ENCODE data around the gene EPOP. TPM values are rescaled to one million over a fixed set of nuclear protein-coding genes. Genes with fewer than 3 reads are reported as not detected.

The EPOP gene
- 4.0 and 5.9 TPM in 2 replicates for total RNA-seq (2021)
- percentile 39 among the genes with signal in this experiment for Bru-seq, nascent RNA
- percentile 69 among the genes with signal in this experiment for BruChase-seq, experiment 1, labeled RNA remaining after a 2-hour chase
- percentile 52 among the genes with signal in this experiment for BruChase-seq, experiment 2, labeled RNA remaining after a 6-hour chase
- long read RNA-seq, partial matches to known transcripts = 0 of 4 reads
- long read RNA-seq, other reads (novel, unspliced or antisense) = 0 of 4 reads

DNA sequence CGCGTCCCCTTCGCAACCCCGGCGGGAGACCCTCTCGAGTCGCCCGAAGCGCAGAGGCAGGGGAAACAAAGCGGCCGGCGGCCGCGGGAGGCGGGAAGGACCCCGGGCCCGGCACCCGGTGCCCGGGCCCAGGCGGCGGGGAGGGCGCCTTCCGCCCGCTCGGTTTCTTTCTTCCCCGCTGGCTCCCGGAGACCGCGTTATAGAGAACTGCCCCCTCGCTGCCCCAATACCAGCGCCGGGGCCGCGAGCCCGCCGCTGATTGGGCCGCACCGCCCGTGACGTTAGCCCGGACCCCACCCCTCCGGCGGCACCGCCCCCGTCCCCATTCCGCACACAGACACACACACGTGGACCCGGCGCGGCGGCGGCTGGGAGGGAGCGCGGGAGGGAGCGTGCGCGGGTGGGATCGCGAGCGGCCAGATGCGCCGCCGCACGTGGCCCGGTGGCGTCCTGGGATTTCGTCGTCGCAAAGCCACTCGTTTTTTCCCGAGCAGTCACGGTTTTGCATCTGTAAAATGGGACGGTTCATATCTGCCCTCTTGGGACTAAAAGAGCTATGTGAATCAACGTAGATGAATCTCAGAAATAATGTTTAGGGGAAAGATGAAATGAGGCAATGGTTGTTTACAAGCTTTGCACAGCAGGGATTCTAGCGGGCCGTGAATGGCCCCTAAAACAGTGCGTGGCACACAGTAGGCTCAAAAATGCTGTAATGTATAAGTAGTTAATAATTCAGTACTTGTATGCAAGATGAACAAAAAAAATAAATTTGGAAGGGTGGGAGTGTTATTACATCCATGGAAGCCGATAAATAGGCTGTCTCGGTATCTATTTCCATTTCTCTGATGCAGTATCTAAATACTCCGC, at the start of gene EPOP:
Gene EPOP, minus strand, starts transcription at position 209 of the 867 bp plus-strand sequence. CDS start 462 bp downstream, outside the sequence.
- Histone ChIP-seq H3K27me3 (replicated peaks; ENCODE audit: insufficient read depth, low read depth, low read length, poor library complexity) (peaks cover 5% of the 10 kb centered on the region), H3K9me3 (ENCODE audit: low read depth, low read length, poor library complexity, severe bottlenecking) (no peaks in the 10 kb centered on the region), H3K36me3 (ENCODE audit: insufficient read depth, low read length, poor library complexity, severe bottlenecking) (no peaks in the 10 kb centered on the region), H3K4me1 (ENCODE audit: insufficient read depth, low read length, poor library complexity, severe bottlenecking) (no peaks in the 10 kb centered on the region), H3K4me3 (ENCODE audit: low read depth, low read length, poor library complexity, severe bottlenecking) (peak within 1 kb of the TSS; percentile 58), H3K27ac (ENCODE audit: low read depth, low read length, poor library complexity, severe bottlenecking) (peak within 1 kb of the TSS; percentile 75)
- no TSS peak for BruUV-seq (replicated peaks)
- TF ChIP-seq, protein P1, sequence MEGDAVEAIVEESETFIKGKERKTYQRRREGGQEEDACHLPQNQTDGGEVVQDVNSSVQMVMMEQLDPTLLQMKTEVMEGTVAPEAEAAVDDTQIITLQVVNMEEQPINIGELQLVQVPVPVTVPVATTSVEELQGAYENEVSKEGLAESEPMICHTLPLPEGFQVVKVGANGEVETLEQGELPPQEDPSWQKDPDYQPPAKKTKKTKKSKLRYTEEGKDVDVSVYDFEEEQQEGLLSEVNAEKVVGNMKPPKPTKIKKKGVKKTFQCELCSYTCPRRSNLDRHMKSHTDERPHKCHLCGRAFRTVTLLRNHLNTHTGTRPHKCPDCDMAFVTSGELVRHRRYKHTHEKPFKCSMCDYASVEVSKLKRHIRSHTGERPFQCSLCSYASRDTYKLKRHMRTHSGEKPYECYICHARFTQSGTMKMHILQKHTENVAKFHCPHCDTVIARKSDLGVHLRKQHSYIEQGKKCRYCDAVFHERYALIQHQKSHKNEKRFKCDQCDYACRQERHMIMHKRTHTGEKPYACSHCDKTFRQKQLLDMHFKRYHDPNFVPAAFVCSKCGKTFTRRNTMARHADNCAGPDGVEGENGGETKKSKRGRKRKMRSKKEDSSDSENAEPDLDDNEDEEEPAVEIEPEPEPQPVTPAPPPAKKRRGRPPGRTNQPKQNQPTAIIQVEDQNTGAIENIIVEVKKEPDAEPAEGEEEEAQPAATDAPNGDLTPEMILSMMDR (conservative IDR thresholded peaks at IDR 0.05; ENCODE audit: low read depth, low read length) = no peak
- intact Hi-C loops (cut with micrococcal nuclease; ENCODE audit: unreplicated experiment) = no loop called here
- ChIA-PET POLR2A (ENCODE audit: low non-redundant PET) (no interaction called here), CTCF (no interaction called here)
- DNase-seq (ENCODE audit: low spot score) = peak; percentile 81

DNA sequence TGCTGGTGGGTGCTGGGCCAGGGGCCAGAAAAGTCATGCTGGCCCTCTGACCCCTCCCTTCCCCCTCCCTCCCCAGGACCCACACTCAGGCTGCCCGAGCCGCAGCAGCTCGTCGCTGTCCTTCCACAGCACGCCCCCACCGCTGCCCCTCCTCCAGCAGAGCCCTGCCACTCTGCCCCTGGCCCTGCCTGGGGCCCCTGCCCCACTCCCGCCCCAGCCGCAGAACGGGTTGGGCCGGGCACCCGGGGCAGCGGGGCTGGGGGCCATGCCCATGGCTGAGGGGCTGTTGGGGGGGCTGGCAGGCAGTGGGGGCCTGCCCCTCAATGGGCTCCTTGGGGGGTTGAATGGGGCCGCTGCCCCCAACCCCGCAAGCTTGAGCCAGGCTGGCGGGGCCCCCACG, 47.0 kb upstream of the EPOP start:
- Histone ChIP-seq H3K27me3 (replicated peaks; ENCODE audit: insufficient read depth, low read depth, low read length, poor library complexity) (no peaks in the 10 kb centered on the region), H3K27ac (ENCODE audit: low read depth, low read length, poor library complexity, severe bottlenecking) (no peak overlapping the region), H3K9me3 (ENCODE audit: low read depth, low read length, poor library complexity, severe bottlenecking) (no peaks in the 10 kb centered on the region), H3K36me3 (ENCODE audit: insufficient read depth, low read length, poor library complexity, severe bottlenecking) (peaks cover 5% of the 10 kb centered on the region), H3K4me3 (ENCODE audit: low read depth, low read length, poor library complexity, severe bottlenecking) (no peak overlapping the region), H3K4me1 (ENCODE audit: insufficient read depth, low read length, poor library complexity, severe bottlenecking) (no peaks in the 10 kb centered on the region)
- ChIA-PET CTCF (no interaction called here), POLR2A (ENCODE audit: low non-redundant PET) (interaction anchor here (0.5 kb wide), 1 partner anchor 306 kb away, joined by 9 read pairs; no protein-coding TSS in a partner anchor)
- intact Hi-C loops (cut with micrococcal nuclease; ENCODE audit: unreplicated experiment) = no loop called here
- no peak for TF ChIP-seq EZH2 (IDR thresholded peaks at IDR 0.05; ENCODE audit: borderline replicate concordance, low read depth, low read length, poor library complexity, severe bottlenecking)
- TF ChIP-seq, protein P1 (conservative IDR thresholded peaks at IDR 0.05; ENCODE audit: low read depth, low read length) = no peak
- no TSS peak for BruUV-seq (replicated peaks)
- DNase-seq (ENCODE audit: low spot score) = no peak

DNA sequence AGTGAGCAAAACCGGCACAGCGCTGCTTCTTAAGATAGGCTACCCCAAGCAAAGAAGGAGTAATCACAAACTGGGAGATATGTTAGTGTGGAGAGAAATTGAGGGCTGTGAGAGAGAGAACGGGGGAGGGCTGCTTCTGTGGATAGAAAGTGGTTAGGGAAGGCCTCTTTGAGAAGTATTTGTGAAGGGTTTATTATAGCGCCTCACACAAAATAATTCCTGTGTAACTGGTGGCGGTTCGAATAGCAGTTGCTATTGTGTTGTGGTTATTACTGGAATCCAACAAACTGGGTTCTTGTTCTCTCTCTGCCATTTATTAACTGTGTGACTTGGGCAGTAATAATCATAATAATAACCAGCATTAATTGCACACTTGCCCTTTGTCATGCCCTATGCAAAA, 46.2 kb upstream of the EPOP start:
- intact Hi-C loops (cut with micrococcal nuclease; ENCODE audit: unreplicated experiment) = no loop called here
- CTCF ChIA-PET = no interaction called here
- H3K27me3 ChIP-seq (replicated peaks; ENCODE audit: insufficient read depth, low read depth, low read length, poor library complexity) = no peaks in the 10 kb centered on the region
- no peak for DNase-seq (ENCODE audit: low spot score)
- H3K9me3 ChIP-seq (ENCODE audit: low read depth, low read length, poor library complexity, severe bottlenecking) = no peaks in the 10 kb centered on the region
- TF ChIP-seq EZH2 (IDR thresholded peaks at IDR 0.05; ENCODE audit: borderline replicate concordance, low read depth, low read length, poor library complexity, severe bottlenecking) = no peak
- TF ChIP-seq, protein P1 (conservative IDR thresholded peaks at IDR 0.05; ENCODE audit: low read depth, low read length) = no peak
- POLR2A ChIA-PET (ENCODE audit: low non-redundant PET) = no interaction called here
- H3K4me3 ChIP-seq (ENCODE audit: low read depth, low read length, poor library complexity, severe bottlenecking) = no peak overlapping the region
- no peak overlapping the region for H3K27ac ChIP-seq (ENCODE audit: low read depth, low read length, poor library complexity, severe bottlenecking)
- H3K4me1 ChIP-seq (ENCODE audit: insufficient read depth, low read length, poor library complexity, severe bottlenecking) = no peaks in the 10 kb centered on the region
- H3K36me3 ChIP-seq (ENCODE audit: insufficient read depth, low read length, poor library complexity, severe bottlenecking) = peaks cover 7% of the 10 kb centered on the region
- BruUV-seq (replicated peaks) = no TSS peak

Measured in A673 (cell line).